ENCODE data around the gene HNRNPA1L2. TPM values are rescaled to one million over a fixed set of nuclear protein-coding genes. Genes with fewer than 3 reads are reported as not detected.

The HNRNPA1L2 gene
- total RNA-seq, 1 experiment from 2014 or later = 10.6 TPM

- Histone ChIP-seq H4K5ac (ENCODE audit: insufficient read length, low read depth, low read length) (no peak overlapping the region), H4K20me1 (ENCODE audit: control insufficient read depth, insufficient read depth, insufficient read length) (no peaks in the 10 kb centered on the region), H3K79me2 (ENCODE audit: insufficient read depth, low read length) (no peaks in the 10 kb centered on the region), H3K4ac (ENCODE audit: low read depth, low read length) (no peak overlapping the region), H3K4me1 (ENCODE audit: insufficient read depth, low read length) (no peaks in the 10 kb centered on the region), H3K27ac (ENCODE audit: insufficient read length, low read depth, low read length) (no peak overlapping the region), H3K23ac (ENCODE audit: insufficient read length, low read depth, low read length) (no peak overlapping the region), H2BK15ac (ENCODE audit: low read depth, low read length) (no peak overlapping the region), H2BK120ac (ENCODE audit: low read depth, low read length, poor library complexity, severe bottlenecking) (no peak overlapping the region), H3K18ac (ENCODE audit: insufficient read length, low read depth, low read length) (no peak overlapping the region), H3K23me2 (ENCODE audit: insufficient read length, low read depth, low read length, poor library complexity, severe bottlenecking) (no peaks in the 10 kb centered on the region), H3K79me1 (ENCODE audit: insufficient read depth, low read depth, low read length, poor library complexity, severe bottlenecking) (no peaks in the 10 kb centered on the region), H3K14ac (ENCODE audit: insufficient read depth, low read length) (no peak overlapping the region), H3K4me2 (ENCODE audit: insufficient read depth, insufficient read length, low read length) (no peak overlapping the region), H2AK5ac (ENCODE audit: insufficient read length, low read length) (no peak overlapping the region), H3K9me3 (ENCODE audit: control insufficient read depth, low read depth, low read length) (no peaks in the 10 kb centered on the region), H4K91ac (ENCODE audit: insufficient read length, low read depth, low read length) (no peak overlapping the region), H2AFZ (ENCODE audit: low read length) (no peak overlapping the region), H3K27me3 (ENCODE audit: insufficient read depth, low read length) (no peaks in the 10 kb centered on the region), H2BK20ac (ENCODE audit: low read depth, low read length, poor library complexity, severe bottlenecking) (no peak overlapping the region), H2BK5ac (ENCODE audit: insufficient read length, low read length) (no peak overlapping the region), H2BK12ac (ENCODE audit: insufficient read length, low read depth, low read length) (no peak overlapping the region), H4K8ac (replicated peaks; ENCODE audit: insufficient read length, low read depth, low read length) (no peak overlapping the region), H3T11ph (ENCODE audit: low read length) (no peak overlapping the region), H3K56ac (ENCODE audit: insufficient read length, low read depth, low read length) (no peak overlapping the region), H3K9ac (ENCODE audit: extremely low read depth, insufficient read length, low read length) (no peak overlapping the region)
- WGBS (ENCODE audit: extremely low coverage, insufficient read length, low lambda C conversion rate) = no CpG with 5 or more reads among the region's 2 CpGs
- H3K27me3 Mint-ChIP-seq (ENCODE audit: low read depth) = no peaks in the 10 kb centered on the region
- peaks cover 19 to 54% (median 47%) of the 10 kb centered on the region in 3 experiments; a peak in 6 of 7 replicates for H3K36me3 Mint-ChIP-seq (ENCODE audit: insufficient read depth in 1 of 3, low read depth in 3 of 3)
- no peaks in the 10 kb centered on the region for H3K9me3 Mint-ChIP-seq
- H3K4me1 Mint-ChIP-seq = peaks cover 0 to 5% of the 10 kb centered on the region in 2 experiments; a peak in 2 of 4 replicates
- H3K27ac Mint-ChIP-seq = no peak overlapping the region
- TF ChIP-seq, protein P1, sequence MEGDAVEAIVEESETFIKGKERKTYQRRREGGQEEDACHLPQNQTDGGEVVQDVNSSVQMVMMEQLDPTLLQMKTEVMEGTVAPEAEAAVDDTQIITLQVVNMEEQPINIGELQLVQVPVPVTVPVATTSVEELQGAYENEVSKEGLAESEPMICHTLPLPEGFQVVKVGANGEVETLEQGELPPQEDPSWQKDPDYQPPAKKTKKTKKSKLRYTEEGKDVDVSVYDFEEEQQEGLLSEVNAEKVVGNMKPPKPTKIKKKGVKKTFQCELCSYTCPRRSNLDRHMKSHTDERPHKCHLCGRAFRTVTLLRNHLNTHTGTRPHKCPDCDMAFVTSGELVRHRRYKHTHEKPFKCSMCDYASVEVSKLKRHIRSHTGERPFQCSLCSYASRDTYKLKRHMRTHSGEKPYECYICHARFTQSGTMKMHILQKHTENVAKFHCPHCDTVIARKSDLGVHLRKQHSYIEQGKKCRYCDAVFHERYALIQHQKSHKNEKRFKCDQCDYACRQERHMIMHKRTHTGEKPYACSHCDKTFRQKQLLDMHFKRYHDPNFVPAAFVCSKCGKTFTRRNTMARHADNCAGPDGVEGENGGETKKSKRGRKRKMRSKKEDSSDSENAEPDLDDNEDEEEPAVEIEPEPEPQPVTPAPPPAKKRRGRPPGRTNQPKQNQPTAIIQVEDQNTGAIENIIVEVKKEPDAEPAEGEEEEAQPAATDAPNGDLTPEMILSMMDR (conservative IDR thresholded peaks at IDR 0.05) = 0 out of 3 replicates have a peak, but pooled peaks have one; percentile 25
- no peak overlapping the region for H3K4me3 Mint-ChIP-seq
- no peak for DNase-seq
These were observed 27.4 kb downstream of the HNRNPA1L2 start for GRCh38 chr13:52669677-52670076.
